Measurements from ENCODE around the gene NET1.

The NET1 gene

GRCh38 chr10:5442065-5442989, 30.0 kb downstream of the NET1 start:
- DNase-seq (ENCODE audit: low read depth), result peak; percentile 12

GRCh38 chr10:5442990-5443370, 30.6 kb downstream of the NET1 start:
- DNase-seq (ENCODE audit: low read depth), result no peak

- no peak for DNase-seq (ENCODE audit: low read depth)
Observed at GRCh38 chr10:5443429-5443828, 31.1 kb downstream of the NET1 start.

- DNase-seq (ENCODE audit: low read depth), result no peak
Observed at GRCh38 chr10:5445006-5445405, 32.6 kb downstream of the NET1 start.

GRCh38 chr10:5446390-5446926, 34.1 kb downstream of the NET1 start:
- DNase-seq (ENCODE audit: low read depth), result peak; percentile 38

- DNase-seq (ENCODE audit: low read depth), result no peak
Observed at GRCh38 chr10:5447056-5447455, 34.7 kb downstream of the NET1 start.

- DNase-seq (ENCODE audit: low read depth), result no peak
Observed at GRCh38 chr10:5447611-5448071, 35.3 kb downstream of the NET1 start.

GRCh38 chr10:5448333-5449001, 36.1 kb downstream of the NET1 start:
- no peak for DNase-seq (ENCODE audit: low read depth)

GRCh38 chr10:5449227-5449626, 36.9 kb downstream of the NET1 start:
- DNase-seq (ENCODE audit: low read depth), result no peak

- DNase-seq (ENCODE audit: low read depth), result no peak
Observed at GRCh38 chr10:5449823-5450222, 37.5 kb downstream of the NET1 start.

GRCh38 chr10:5450605-5451384, 38.4 kb downstream of the NET1 start:
- DNase-seq (ENCODE audit: low read depth), result no peak

- no peak for DNase-seq (ENCODE audit: low read depth)
Observed at GRCh38 chr10:5453749-5454489, 41.6 kb downstream of the NET1 start.

- DNase-seq (ENCODE audit: low read depth), result no peak
Observed at GRCh38 chr10:5456563-5456962, 44.2 kb downstream of the NET1 start.

GRCh38 chr10:5457741-5458140, 45.4 kb downstream of the NET1 start:
- no peak for DNase-seq (ENCODE audit: low read depth)

GRCh38 chr10:5458425-5458824, 46.1 kb downstream of the NET1 start:
- no peak for DNase-seq (ENCODE audit: low read depth)

- DNase-seq (ENCODE audit: low read depth), result no peak
Observed at GRCh38 chr10:5458949-5459747, 46.8 kb downstream of the NET1 start.

- DNase-seq (ENCODE audit: low read depth), result no peak
Observed at GRCh38 chr10:5460468-5461202, 48.3 kb downstream of the NET1 start.

- DNase-seq (ENCODE audit: low read depth), result no peak
Observed at GRCh38 chr10:5461203-5461588, 48.8 kb downstream of the NET1 start.

- no peak for DNase-seq (ENCODE audit: low read depth)
Observed at GRCh38 chr10:5461914-5462840, 49.8 kb downstream of the NET1 start.

All from activated gamma-delta T cell treated with anti-CD3 and anti-CD28 coated beads, Interleukin-2, amount 50 U/mL, for 16 hours (primary cell).